Neuronal stem cell (in vitro differentiated cells): Measurements from ENCODE around the gene MAST4.
"Not testable (repeated sequence)": the region's sequence is repeated elsewhere in the genome, so short reads cannot be mapped to it uniquely, and the experiment has no call there.

Experiments
- DNase-seq: peaks from one replicate; pipeline ENCODE4 v3.0.0-alpha.2; 2013; ENCODE audit warnings: low spot score
- H2AFZ ChIP-seq: one replicate; pipeline ENCODE4 v1.6.1; 2013; ENCODE audit warnings: mild to moderate bottlenecking, low read length, inconsistent platforms
- H2AK5ac ChIP-seq: 2 replicates; pipeline ENCODE4 v1.6.1; 2013; ENCODE audit warnings: low read depth, mild to moderate bottlenecking, inconsistent platforms, low read length, moderate library complexity, mixed read lengths
- H2BK120ac ChIP-seq: 2 replicates; pipeline ENCODE4 v1.6.1; 2013; ENCODE audit warnings: low read depth, mild to moderate bottlenecking, inconsistent platforms, low read length, moderate library complexity, mixed read lengths
- H2BK12ac ChIP-seq: one replicate; pipeline ENCODE4 v1.6.1; 2013; ENCODE audit warnings: low read length, inconsistent platforms
- H2BK15ac ChIP-seq: 2 replicates; pipeline ENCODE4 v1.6.1; 2013; ENCODE audit warnings: mild to moderate bottlenecking, low read length, inconsistent platforms, mixed read lengths
- H2BK5ac ChIP-seq: one replicate; pipeline ENCODE4 v1.6.1; 2013; ENCODE audit warnings: inconsistent platforms, mild to moderate bottlenecking, low read length, moderate library complexity
- H3K14ac ChIP-seq: one replicate; pipeline ENCODE4 v1.6.1; 2013; ENCODE audit warnings: low read length, inconsistent platforms
- H3K18ac ChIP-seq: 2 replicates; pipeline ENCODE4 v1.6.1; 2013; ENCODE audit warnings: low read length, inconsistent platforms
- H3K23ac ChIP-seq: 2 replicates; pipeline ENCODE4 v1.6.1; 2013; ENCODE audit warnings: low read depth, mild to moderate bottlenecking, mixed read lengths, low read length, inconsistent platforms; ENCODE audit not compliant: poor library complexity
- H3K27ac ChIP-seq: replicated peaks from 3 replicates; pipeline ENCODE4 v1.5.1; 2013; ENCODE audit warnings: low read length, inconsistent platforms
- H3K27me3 ChIP-seq, 3 experiments: 2 replicates each; pipeline ENCODE4 v1.6.1; 2013; ENCODE audit warnings: low read length in 3 of 3, mild to moderate bottlenecking in 2 of 3, inconsistent platforms in 1 of 3, low read depth in 1 of 3, mixed read lengths in 1 of 3, moderate library complexity in 1 of 3; ENCODE audit not compliant: control insufficient read depth in 3 of 3, insufficient read depth in 3 of 3
- H3K36me3 ChIP-seq, 2 donors: replicated peaks in 1 of 2; 2 replicates each; pipeline ENCODE4 v1.6.1; 2013; ENCODE audit warnings: low read length in 2 of 2; ENCODE audit not compliant: control insufficient read depth in 2 of 2, insufficient read depth in 2 of 2
- H3K4ac ChIP-seq: 2 replicates; pipeline ENCODE4 v1.6.1; 2013; ENCODE audit warnings: inconsistent platforms, mild to moderate bottlenecking, low read length, moderate library complexity
- H3K4me1 ChIP-seq, 2 donors: 1 replicate in 1 of 2; 2 replicates in 1 of 2; pipeline ENCODE4 v1.6.1; 2013; ENCODE audit warnings: low read length in 2 of 2, low read depth in 1 of 2; ENCODE audit not compliant: control insufficient read depth in 2 of 2, insufficient read depth in 1 of 2
- H3K4me2 ChIP-seq: one replicate; pipeline ENCODE4 v1.6.1; 2013; ENCODE audit warnings: mild to moderate bottlenecking, low read length, inconsistent platforms; ENCODE audit not compliant: insufficient read depth, poor library complexity, severe bottlenecking
- H3K4me3 ChIP-seq, 2 donors: 2 replicates each; pipeline ENCODE4 v1.5.1; 2013; ENCODE audit warnings: low read length in 2 of 2, mild to moderate bottlenecking in 2 of 2, inconsistent platforms in 1 of 2, moderate library complexity in 1 of 2
- H3K79me1 ChIP-seq: one replicate; pipeline ENCODE4 v1.6.1; 2013; ENCODE audit warnings: low read depth, mild to moderate bottlenecking, inconsistent platforms, low read length, moderate library complexity
- H3K9ac ChIP-seq: one replicate; pipeline ENCODE4 v1.6.1; 2013; ENCODE audit warnings: mild to moderate bottlenecking, low read depth, low read length, inconsistent platforms; ENCODE audit not compliant: poor library complexity
- H3K9me3 ChIP-seq, 2 donors: replicated peaks in 1 of 2; 2 replicates each; pipeline versions ENCODE3 to v1.6.1; 2013; ENCODE audit warnings: low read length in 2 of 2, mild to moderate bottlenecking in 2 of 2, inconsistent platforms in 1 of 2, low read depth in 1 of 2, mixed read lengths in 1 of 2, moderate library complexity in 1 of 2; ENCODE audit not compliant: control insufficient read depth in 2 of 2, insufficient read depth in 1 of 2
- H4K8ac ChIP-seq: one replicate; pipeline ENCODE4 v1.6.1; 2013; ENCODE audit warnings: low read depth, mild to moderate bottlenecking, inconsistent platforms, low read length, moderate library complexity
- H4K91ac ChIP-seq: one replicate; pipeline ENCODE4 v1.6.1; 2013; ENCODE audit warnings: low read length, low read depth, mild to moderate bottlenecking, inconsistent platforms; ENCODE audit not compliant: poor library complexity
- WGBS, 2 donors: extraction: QIAGEN DNeasy Blood & Tissue Kit; methylation state at CpG; one replicate each; pipeline ENCODE4 v1.1.7; 2013; ENCODE audit warnings: missing lambda C conversion rate in 2 of 2, mixed read lengths in 1 of 2; ENCODE audit not compliant: insufficient read length in 2 of 2, insufficient replicate concordance in 1 of 2; ENCODE audit errors: extremely low coverage in 2 of 2; 5-methylcytosine and 5-hydroxymethylcytosine counted together

Gene MAST4

GRCh38 chr5:66745297-66745696, 149.1 kb downstream of the MAST4 start:
- Histone ChIP-seq H4K8ac (no peak overlapping the region), H3K4ac (no peak overlapping the region), H2AFZ (no peak overlapping the region), H2BK15ac (no peak overlapping the region), H3K23ac (no peak overlapping the region), H4K91ac (no peak overlapping the region), H3K27me3 (peaks cover 0 to 1% (median 0%) of the 10 kb centered on the region in 3 experiments), H3K4me2 (no peak overlapping the region), H2BK12ac (no peak overlapping the region), H3K14ac (no peak overlapping the region), H3K79me1 (no peaks in the 10 kb centered on the region), H3K27ac (no peak overlapping the region), H3K4me3 (no peak overlapping the region), H3K9ac (no peak overlapping the region), H2BK5ac (no peak overlapping the region), H3K36me3 (no peaks in the 10 kb centered on the region), H2AK5ac (no peak overlapping the region), H2BK120ac (no peak overlapping the region), H3K18ac (no peak overlapping the region), H3K4me1 (peaks cover 0 to 1% of the 10 kb centered on the region in 2 donors), H3K9me3 (peaks cover 3 to 5% of the 10 kb centered on the region in 2 donors)
- DNase-seq: no peak
- WGBS, 2 donors: no CpG with 5 or more reads among the region's 5 CpGs

- no peak overlapping the region for H3K4me2 ChIP-seq
- H2BK12ac ChIP-seq: no peak overlapping the region
- H4K8ac ChIP-seq: no peak overlapping the region
- no peak overlapping the region for H3K14ac ChIP-seq
- no CpG with 5 or more reads among the region's 5 CpGs for WGBS, 2 donors
- H2BK15ac ChIP-seq: no peak overlapping the region
- H2BK5ac ChIP-seq: no peak overlapping the region
- H3K18ac ChIP-seq: no peak overlapping the region
- no peak overlapping the region for H2BK120ac ChIP-seq
- H3K4me3 ChIP-seq: no peak overlapping the region
- no peaks in the 10 kb centered on the region for H3K4me1 ChIP-seq
- no peaks in the 10 kb centered on the region for H3K36me3 ChIP-seq
- H3K9ac ChIP-seq: no peak overlapping the region
- H3K9me3 ChIP-seq: peaks cover 3 to 5% of the 10 kb centered on the region in 2 donors
- DNase-seq: no peak
- no peak overlapping the region for H2AFZ ChIP-seq
- H3K27me3 ChIP-seq: peaks cover 0 to 1% (median 0%) of the 10 kb centered on the region in 3 experiments
- no peak overlapping the region for H3K27ac ChIP-seq
- no peak overlapping the region for H3K4ac ChIP-seq
- H2AK5ac ChIP-seq: no peak overlapping the region
- no peaks in the 10 kb centered on the region for H3K79me1 ChIP-seq
- H3K23ac ChIP-seq: no peak overlapping the region
- no peak overlapping the region for H4K91ac ChIP-seq
Observed at GRCh38 chr5:66747607-66748006, 151.4 kb downstream of the MAST4 start.

- not testable (repeated sequence) for H3K23ac ChIP-seq
- no CpG with 5 or more reads among the region's 2 CpGs for WGBS, 2 donors
Observed at GRCh38 chr5:66752668-66753067, 156.5 kb downstream of the MAST4 start.

DNA sequence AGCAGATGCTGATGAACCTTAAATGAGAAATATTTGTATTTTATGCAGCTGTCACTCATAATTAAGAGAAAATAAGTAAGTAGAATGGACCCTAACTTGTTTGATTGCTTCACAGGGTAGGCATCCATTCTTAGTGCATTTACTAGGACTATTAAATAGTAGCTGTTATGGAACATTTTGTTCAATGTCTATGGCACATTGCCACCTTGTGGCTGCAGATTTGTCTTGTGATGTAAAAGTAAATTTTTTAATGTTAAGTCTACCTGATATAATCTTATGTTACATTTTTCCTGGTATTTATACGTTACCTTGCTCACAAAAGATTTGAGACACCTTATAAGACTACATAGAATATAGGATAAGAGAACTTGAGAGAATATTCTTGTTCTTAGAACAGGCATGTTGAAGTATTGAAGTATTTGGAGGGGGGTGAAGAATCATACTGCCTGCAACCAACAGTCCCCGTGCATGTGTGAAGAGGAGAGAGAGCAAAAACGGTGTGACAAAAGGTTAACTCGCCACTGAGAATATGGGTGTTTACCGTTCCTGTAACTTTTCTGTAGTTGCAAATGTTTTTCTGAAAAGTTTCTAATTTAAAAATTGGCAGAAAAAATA, 161.1 kb downstream of the MAST4 start:
- Histone ChIP-seq H3K4me2 (no peak overlapping the region), H3K36me3 (no peaks in the 10 kb centered on the region), H3K27ac (no peak overlapping the region), H3K9ac (no peak overlapping the region), H3K4me1 (no peaks in the 10 kb centered on the region), H4K91ac (no peak overlapping the region), H2BK12ac (no peak overlapping the region), H3K4ac (no peak overlapping the region), H4K8ac (no peak overlapping the region), H3K27me3 (no peaks in the 10 kb centered on the region), H3K14ac (no peak overlapping the region), H3K9me3 (no peaks in the 10 kb centered on the region), H2BK5ac (no peak overlapping the region), H2BK120ac (no peak overlapping the region), H3K18ac (no peak overlapping the region), H2BK15ac (no peak overlapping the region), H3K79me1 (no peaks in the 10 kb centered on the region), H3K4me3 (no peak overlapping the region), H2AFZ (no peak overlapping the region), H3K23ac (no peak overlapping the region), H2AK5ac (no peak overlapping the region)
- peak; percentile 21 for DNase-seq
- WGBS, 2 donors: no CpG with 5 or more reads among the region's 5 CpGs

More at GRCh38 chr5:66752668-66753067, 156.5 kb downstream of the MAST4 start:
- not testable (repeated sequence) for H3K27me3 ChIP-seq, H3K4me1 ChIP-seq, H3K9me3 ChIP-seq, H2BK12ac ChIP-seq, H4K8ac ChIP-seq, H3K27ac ChIP-seq, H3K14ac ChIP-seq, H3K9ac ChIP-seq, H3K79me1 ChIP-seq, H3K36me3 ChIP-seq, H3K18ac ChIP-seq, H4K91ac ChIP-seq, H2AK5ac ChIP-seq, H2AFZ ChIP-seq, H2BK5ac ChIP-seq, H2BK15ac ChIP-seq, DNase-seq, H2BK120ac ChIP-seq, H3K4me2 ChIP-seq, H3K4me3 ChIP-seq, H3K4ac ChIP-seq
